ENCODE data around the gene TXK. TPM values are rescaled to one million over a fixed set of nuclear protein-coding genes. Genes with fewer than 3 reads are reported as not detected.

Gene TXK
- total and polyA plus RNA-seq, 2 of the 13 experiments (the other 11 are each of a cell fraction or from before 2014, with no cell fraction given) = not detected

DNA sequence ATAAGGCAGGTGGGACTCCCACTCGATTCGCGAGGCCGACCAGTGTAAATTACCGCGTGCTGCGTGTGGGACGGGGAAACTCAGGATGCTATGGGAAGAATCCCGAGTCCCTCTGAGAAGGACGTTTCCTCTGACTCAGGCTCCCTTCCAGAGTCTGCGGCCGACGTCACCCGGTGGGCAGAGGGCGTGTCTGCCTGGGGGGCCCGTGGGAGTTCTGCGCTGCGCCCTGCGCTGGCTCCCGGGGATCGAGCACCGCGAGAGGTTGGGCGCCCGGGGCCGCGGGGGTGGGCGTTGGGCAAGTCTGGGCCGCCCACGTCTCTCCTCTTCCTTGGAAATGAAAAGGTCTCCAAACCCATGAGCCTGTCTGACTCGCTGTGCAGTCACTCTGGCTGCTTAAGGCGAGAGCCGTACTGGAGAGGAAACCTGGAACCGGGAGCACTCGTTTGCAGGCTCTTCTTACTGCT is 116.9 kb downstream of the TXK start (continued):
- TF ChIP-seq ZNF773 (CRISPR knock-in tag; IDR thresholded peaks at IDR 0.05; ENCODE audit: borderline replicate concordance) (no peak), HHEX (CRISPR knock-in tag; IDR thresholded peaks at IDR 0.05) (no peak), CREB1 (IDR thresholded peaks at IDR 0.05) (no peak), CREB1 (CRISPR knock-in tag; IDR thresholded peaks at IDR 0.05) (0 out of 2 replicates have a peak, but pooled peaks have one; percentile 36), IKZF1 (IDR thresholded peaks at IDR 0.05) (no peak), ZNF564 (CRISPR knock-in tag; IDR thresholded peaks at IDR 0.05) (0 out of 2 replicates have a peak, but pooled peaks have one; percentile 4), IKZF4 (CRISPR knock-in tag; IDR thresholded peaks at IDR 0.05; ENCODE audit: borderline replicate concordance, low read depth, not compliant biosample characterization) (no peak), ZNF496 (CRISPR knock-in tag; IDR thresholded peaks at IDR 0.05; ENCODE audit: insufficient replicate concordance) (no peak), CBX5 (CRISPR knock-in tag; IDR thresholded peaks at IDR 0.05; ENCODE audit: borderline replicate concordance) (no peak), ZNF224 (CRISPR knock-in tag; IDR thresholded peaks at IDR 0.05) (no peak), STAG1 (CRISPR knock-in tag; IDR thresholded peaks at IDR 0.05) (no peak), HNF4A (CRISPR knock-in tag; IDR thresholded peaks at IDR 0.05) (no peak)
- TF ChIP-seq, protein P1, sequence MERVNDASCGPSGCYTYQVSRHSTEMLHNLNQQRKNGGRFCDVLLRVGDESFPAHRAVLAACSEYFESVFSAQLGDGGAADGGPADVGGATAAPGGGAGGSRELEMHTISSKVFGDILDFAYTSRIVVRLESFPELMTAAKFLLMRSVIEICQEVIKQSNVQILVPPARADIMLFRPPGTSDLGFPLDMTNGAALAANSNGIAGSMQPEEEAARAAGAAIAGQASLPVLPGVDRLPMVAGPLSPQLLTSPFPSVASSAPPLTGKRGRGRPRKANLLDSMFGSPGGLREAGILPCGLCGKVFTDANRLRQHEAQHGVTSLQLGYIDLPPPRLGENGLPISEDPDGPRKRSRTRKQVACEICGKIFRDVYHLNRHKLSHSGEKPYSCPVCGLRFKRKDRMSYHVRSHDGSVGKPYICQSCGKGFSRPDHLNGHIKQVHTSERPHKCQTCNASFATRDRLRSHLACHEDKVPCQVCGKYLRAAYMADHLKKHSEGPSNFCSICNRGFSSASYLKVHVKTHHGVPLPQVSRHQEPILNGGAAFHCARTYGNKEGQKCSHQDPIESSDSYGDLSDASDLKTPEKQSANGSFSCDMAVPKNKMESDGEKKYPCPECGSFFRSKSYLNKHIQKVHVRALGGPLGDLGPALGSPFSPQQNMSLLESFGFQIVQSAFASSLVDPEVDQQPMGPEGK (CRISPR knock-in tag; IDR thresholded peaks at IDR 0.05) = 0 out of 2 replicates have a peak, but pooled peaks have one; percentile 44
- TF ChIP-seq, protein P2, sequence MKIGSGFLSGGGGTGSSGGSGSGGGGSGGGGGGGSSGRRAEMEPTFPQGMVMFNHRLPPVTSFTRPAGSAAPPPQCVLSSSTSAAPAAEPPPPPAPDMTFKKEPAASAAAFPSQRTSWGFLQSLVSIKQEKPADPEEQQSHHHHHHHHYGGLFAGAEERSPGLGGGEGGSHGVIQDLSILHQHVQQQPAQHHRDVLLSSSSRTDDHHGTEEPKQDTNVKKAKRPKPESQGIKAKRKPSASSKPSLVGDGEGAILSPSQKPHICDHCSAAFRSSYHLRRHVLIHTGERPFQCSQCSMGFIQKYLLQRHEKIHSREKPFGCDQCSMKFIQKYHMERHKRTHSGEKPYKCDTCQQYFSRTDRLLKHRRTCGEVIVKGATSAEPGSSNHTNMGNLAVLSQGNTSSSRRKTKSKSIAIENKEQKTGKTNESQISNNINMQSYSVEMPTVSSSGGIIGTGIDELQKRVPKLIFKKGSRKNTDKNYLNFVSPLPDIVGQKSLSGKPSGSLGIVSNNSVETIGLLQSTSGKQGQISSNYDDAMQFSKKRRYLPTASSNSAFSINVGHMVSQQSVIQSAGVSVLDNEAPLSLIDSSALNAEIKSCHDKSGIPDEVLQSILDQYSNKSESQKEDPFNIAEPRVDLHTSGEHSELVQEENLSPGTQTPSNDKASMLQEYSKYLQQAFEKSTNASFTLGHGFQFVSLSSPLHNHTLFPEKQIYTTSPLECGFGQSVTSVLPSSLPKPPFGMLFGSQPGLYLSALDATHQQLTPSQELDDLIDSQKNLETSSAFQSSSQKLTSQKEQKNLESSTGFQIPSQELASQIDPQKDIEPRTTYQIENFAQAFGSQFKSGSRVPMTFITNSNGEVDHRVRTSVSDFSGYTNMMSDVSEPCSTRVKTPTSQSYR (CRISPR knock-in tag; IDR thresholded peaks at IDR 0.05; ENCODE audit: borderline replicate concordance) = no peak
- TF ChIP-seq, protein P3, sequence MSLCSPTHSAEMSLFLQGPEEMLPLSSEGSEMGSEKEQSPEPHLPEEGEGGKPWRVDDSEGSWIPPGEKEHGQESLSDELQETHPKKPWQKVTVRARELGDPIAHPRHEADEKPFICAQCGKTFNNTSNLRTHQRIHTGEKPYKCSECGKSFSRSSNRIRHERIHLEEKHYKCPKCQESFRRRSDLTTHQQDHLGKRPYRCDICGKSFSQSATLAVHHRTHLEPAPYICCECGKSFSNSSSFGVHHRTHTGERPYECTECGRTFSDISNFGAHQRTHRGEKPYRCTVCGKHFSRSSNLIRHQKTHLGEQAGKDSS (CRISPR knock-in tag; IDR thresholded peaks at IDR 0.05; ENCODE audit: borderline replicate concordance, low read depth) = 0 out of 2 replicates have a peak, but pooled peaks have one; percentile 1

Small RNA genes within 50 kb of the gene (small RNA-seq; reads per million reads assigned to genes)
- gene RF00019 (ENCODE audit: insufficient read depth in 2 of 3, insufficient read length in 3 of 3, low read depth in 2 of 3, low replicate concordance in 1 of 3) (0 reads per million in 3 experiments), gene RF00026 (ENCODE audit: insufficient read depth in 2 of 3, insufficient read length in 3 of 3, low read depth in 2 of 3, low replicate concordance in 1 of 3) (0 reads per million in 3 experiments), gene RNU6-838P (ENCODE audit: insufficient read depth in 2 of 3, insufficient read length in 3 of 3, low read depth in 2 of 3, low replicate concordance in 1 of 3) (0 reads per million in 3 experiments)

Other genes with a start within 250 kb of the TXK start
- 18.6 and 22.6 TPM in 2 replicates for gene NFXL1, start 219.7 kb downstream of the TXK start, total RNA-seq (2016; rRNA removed; fragmentation: Illumina TruSeq; extraction: Trizol)
- 11.5 and 12.0 TPM in 2 replicates for gene NFXL1, start 219.7 kb downstream of the TXK start, polyA plus RNA-seq (2011; rRNA removed)
- 0.22 TPM in 1 of 2 replicates, not detected in the other for gene CNGA1, start 117.6 kb downstream of the TXK start, total RNA-seq (2016; rRNA removed; fragmentation: Illumina TruSeq; extraction: Trizol)
- gene CNGA1, start 117.6 kb downstream of the TXK start, polyA plus RNA-seq (2011; rRNA removed) = 0.40 and 1.5 TPM in 2 replicates
- gene NIPAL1, start 117.5 kb downstream of the TXK start, total RNA-seq (2016; rRNA removed; fragmentation: Illumina TruSeq; extraction: Trizol) = 1.4 and 1.6 TPM in 2 replicates
- 2.8 and 3.4 TPM in 2 replicates for gene NIPAL1, start 117.5 kb downstream of the TXK start, polyA plus RNA-seq (2011; rRNA removed)
- 0.20 TPM in 2 replicates for gene TEC, start 135.6 kb upstream of the TXK start, total RNA-seq (2016; rRNA removed; fragmentation: Illumina TruSeq; extraction: Trizol)
- 0.05 and 0.10 TPM in 2 replicates for gene TEC, start 135.6 kb upstream of the TXK start, polyA plus RNA-seq (2011; rRNA removed)
- 20.0 and 20.7 TPM in 2 replicates for gene SLAIN2, start 207.3 kb upstream of the TXK start, total RNA-seq (2016; rRNA removed; fragmentation: Illumina TruSeq; extraction: Trizol)
- gene SLAIN2, start 207.3 kb upstream of the TXK start, polyA plus RNA-seq (2011; rRNA removed) = 20.4 and 22.5 TPM in 2 replicates

All from HepG2 (cell line).